Measurements from ENCODE around the gene GFOD1.

DNA sequence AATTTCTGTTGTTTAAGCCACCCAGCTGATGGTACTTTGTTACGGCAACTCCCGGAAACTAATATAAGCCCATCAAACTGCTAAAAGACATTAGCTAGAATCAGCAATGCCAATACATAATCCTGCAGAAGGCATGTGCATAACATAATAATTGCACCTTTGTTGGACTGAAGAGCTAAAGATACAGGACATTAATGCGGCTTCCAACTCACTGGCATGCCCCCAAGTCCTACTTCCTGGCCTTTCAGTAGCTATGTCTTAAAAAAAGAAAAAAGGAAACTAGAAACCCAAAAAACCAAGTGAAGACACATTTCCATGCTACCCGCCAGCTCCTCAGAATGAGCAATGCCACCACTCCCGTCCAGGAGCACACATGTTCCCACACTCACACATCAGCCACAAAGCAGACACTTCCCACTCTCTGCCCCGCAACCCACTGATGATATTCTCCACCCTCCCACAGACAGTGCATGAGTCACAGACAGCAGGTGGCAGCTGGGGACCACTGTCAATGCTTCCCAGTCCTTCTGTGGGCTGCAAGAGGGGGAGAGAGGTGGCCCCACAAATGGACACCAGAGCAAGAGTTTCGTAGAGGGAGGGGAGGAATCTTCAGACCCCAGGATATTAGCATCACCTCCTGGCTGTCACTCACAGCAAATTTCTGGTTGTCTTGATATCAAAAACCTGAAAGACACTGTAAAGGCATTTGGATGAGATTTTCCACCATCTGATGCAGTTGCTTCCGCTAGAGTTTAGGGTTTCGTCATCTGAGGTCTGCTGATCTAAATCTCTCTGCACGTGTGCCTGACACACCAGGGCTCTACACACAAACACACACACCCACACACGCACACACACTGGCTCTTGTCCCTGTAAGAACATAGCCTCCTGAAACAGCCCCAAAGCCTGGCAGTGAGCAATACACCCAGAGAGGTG is 32.8 kb downstream of the GFOD1 start:
- TF ChIP-seq EZH2 (IDR thresholded peaks at IDR 0.05; ENCODE audit: borderline replicate concordance, insufficient read depth, low read length, poor library complexity, severe bottlenecking): no peak
- TF ChIP-seq, protein P1, sequence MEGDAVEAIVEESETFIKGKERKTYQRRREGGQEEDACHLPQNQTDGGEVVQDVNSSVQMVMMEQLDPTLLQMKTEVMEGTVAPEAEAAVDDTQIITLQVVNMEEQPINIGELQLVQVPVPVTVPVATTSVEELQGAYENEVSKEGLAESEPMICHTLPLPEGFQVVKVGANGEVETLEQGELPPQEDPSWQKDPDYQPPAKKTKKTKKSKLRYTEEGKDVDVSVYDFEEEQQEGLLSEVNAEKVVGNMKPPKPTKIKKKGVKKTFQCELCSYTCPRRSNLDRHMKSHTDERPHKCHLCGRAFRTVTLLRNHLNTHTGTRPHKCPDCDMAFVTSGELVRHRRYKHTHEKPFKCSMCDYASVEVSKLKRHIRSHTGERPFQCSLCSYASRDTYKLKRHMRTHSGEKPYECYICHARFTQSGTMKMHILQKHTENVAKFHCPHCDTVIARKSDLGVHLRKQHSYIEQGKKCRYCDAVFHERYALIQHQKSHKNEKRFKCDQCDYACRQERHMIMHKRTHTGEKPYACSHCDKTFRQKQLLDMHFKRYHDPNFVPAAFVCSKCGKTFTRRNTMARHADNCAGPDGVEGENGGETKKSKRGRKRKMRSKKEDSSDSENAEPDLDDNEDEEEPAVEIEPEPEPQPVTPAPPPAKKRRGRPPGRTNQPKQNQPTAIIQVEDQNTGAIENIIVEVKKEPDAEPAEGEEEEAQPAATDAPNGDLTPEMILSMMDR (IDR thresholded peaks at IDR 0.05; ENCODE audit: poor library complexity, severe bottlenecking): no peak
- no peak for TF ChIP-seq MXI1 (conservative IDR thresholded peaks at IDR 0.05; ENCODE audit: poor library complexity, severe bottlenecking)
- TF ChIP-seq, protein P2, sequence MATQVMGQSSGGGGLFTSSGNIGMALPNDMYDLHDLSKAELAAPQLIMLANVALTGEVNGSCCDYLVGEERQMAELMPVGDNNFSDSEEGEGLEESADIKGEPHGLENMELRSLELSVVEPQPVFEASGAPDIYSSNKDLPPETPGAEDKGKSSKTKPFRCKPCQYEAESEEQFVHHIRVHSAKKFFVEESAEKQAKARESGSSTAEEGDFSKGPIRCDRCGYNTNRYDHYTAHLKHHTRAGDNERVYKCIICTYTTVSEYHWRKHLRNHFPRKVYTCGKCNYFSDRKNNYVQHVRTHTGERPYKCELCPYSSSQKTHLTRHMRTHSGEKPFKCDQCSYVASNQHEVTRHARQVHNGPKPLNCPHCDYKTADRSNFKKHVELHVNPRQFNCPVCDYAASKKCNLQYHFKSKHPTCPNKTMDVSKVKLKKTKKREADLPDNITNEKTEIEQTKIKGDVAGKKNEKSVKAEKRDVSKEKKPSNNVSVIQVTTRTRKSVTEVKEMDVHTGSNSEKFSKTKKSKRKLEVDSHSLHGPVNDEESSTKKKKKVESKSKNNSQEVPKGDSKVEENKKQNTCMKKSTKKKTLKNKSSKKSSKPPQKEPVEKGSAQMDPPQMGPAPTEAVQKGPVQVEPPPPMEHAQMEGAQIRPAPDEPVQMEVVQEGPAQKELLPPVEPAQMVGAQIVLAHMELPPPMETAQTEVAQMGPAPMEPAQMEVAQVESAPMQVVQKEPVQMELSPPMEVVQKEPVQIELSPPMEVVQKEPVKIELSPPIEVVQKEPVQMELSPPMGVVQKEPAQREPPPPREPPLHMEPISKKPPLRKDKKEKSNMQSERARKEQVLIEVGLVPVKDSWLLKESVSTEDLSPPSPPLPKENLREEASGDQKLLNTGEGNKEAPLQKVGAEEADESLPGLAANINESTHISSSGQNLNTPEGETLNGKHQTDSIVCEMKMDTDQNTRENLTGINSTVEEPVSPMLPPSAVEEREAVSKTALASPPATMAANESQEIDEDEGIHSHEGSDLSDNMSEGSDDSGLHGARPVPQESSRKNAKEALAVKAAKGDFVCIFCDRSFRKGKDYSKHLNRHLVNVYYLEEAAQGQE (IDR thresholded peaks at IDR 0.05; ENCODE audit: borderline replicate concordance): no peak
- no peak for TF ChIP-seq POLR2AphosphoS5 (IDR thresholded peaks at IDR 0.05)
- no peak for TF ChIP-seq EP300 (conservative IDR thresholded peaks at IDR 0.05; ENCODE audit: poor library complexity, severe bottlenecking)
- TF ChIP-seq RAD21 (conservative IDR thresholded peaks at IDR 0.05): no peak
- TF ChIP-seq TAF1 (IDR thresholded peaks at IDR 0.05; ENCODE audit: low read depth): no peak
- TF ChIP-seq SMC3 (conservative IDR thresholded peaks at IDR 0.05; ENCODE audit: poor library complexity): no peak
